Smooth muscle cell (in vitro differentiated cells): ENCODE measurements around the gene PHLDB1. TPM values are rescaled to one million over a fixed set of nuclear protein-coding genes. Genes with fewer than 3 reads are reported as not detected.
A peak's percentile ranks its signal among the peaks of the same experiment; 100 is the strongest.

Experiments used
- DNase-seq: peaks from one replicate; lab custom pipeline; 2025; ENCODE audit not compliant: unreplicated experiment; lab: John Stamatoyannopoulos, UW
- H2AFZ ChIP-seq: fragments of 200-600 bp; sonication (generic); 2 replicates; pipeline ENCODE4 v1.6.0; 2016; ENCODE audit warnings: antibody characterized with exemption, low read depth, mild to moderate bottlenecking
- H3F3A ChIP-seq: fragments of 200-600 bp; sonication (generic); 2 replicates; pipeline ENCODE4 v1.6.0; 2017; ENCODE audit warnings: antibody characterized with exemption, low read depth
- H3K27ac ChIP-seq: fragments of 200-600 bp; sonication (generic); 2 replicates; pipeline ENCODE4 v1.5.1; 2016; ENCODE audit warnings: low read depth, mild to moderate bottlenecking
- H3K27me3 ChIP-seq: fragments of 200-600 bp; sonication (generic); 2 replicates; pipeline ENCODE4 v1.6.1; 2016; ENCODE audit warnings: low read depth, mild to moderate bottlenecking
- H3K36me3 ChIP-seq: fragments of 200-600 bp; sonication (generic); 2 replicates; pipeline ENCODE4 v1.5.1; 2016; ENCODE audit warnings: low read depth
- H3K4me1 ChIP-seq: fragments of 200-600 bp; sonication (generic); 2 replicates; pipeline ENCODE4 v1.5.1; 2016; ENCODE audit warnings: low read depth
- H3K4me2 ChIP-seq: fragments of 200-600 bp; sonication (generic); 2 replicates; pipeline ENCODE4 v1.6.0; 2016; ENCODE audit warnings: mild to moderate bottlenecking
- H3K4me3 ChIP-seq: fragments of 200-600 bp; sonication (generic); 2 replicates; pipeline ENCODE4 v1.5.1; 2016; ENCODE audit warnings: mild to moderate bottlenecking
- H3K79me2 ChIP-seq: fragments of 200-600 bp; sonication (generic); 2 replicates; pipeline ENCODE4 v1.6.0; 2016; ENCODE audit warnings: low read depth, mild to moderate bottlenecking
- H3K9ac ChIP-seq: fragments of 200-600 bp; sonication (generic); 2 replicates; pipeline ENCODE4 v1.6.0; 2016; ENCODE audit warnings: low read depth
- H3K9me3 ChIP-seq: fragments of 200-600 bp; sonication (generic); replicated peaks from 2 replicates; pipeline ENCODE4 v1.5.1; 2016; ENCODE audit warnings: low read depth
- H4K20me1 ChIP-seq: fragments of 200-600 bp; sonication (generic); 2 replicates; pipeline ENCODE4 v1.6.0; 2016; ENCODE audit warnings: low read depth
- WGBS: methylation state at CpG from one replicate; pipeline ENCODE4 v1.1.7; 2016; ENCODE audit warnings: low lambda C conversion rate; 5-methylcytosine and 5-hydroxymethylcytosine counted together
- polyA plus RNA-seq: library from polyadenylated mRNA; unstranded; fragments of >200 nt; fragmentation: Nextera tagmentation; extraction: Ambion mirVana; gene quantifications from 2 replicates; pipeline ENCODE4 v1.2.1, GENCODE V29; 2016
- total RNA-seq: library from RNA; depleted of rRNA; stranded (reverse); fragments of >200 nt; gene quantifications from 2 replicates; pipeline ENCODE4 v1.2.3, GENCODE V29; 2014
- TF ChIP-seq, protein P1 (sequence below): fragments of 200-600 bp; sonication (generic); IDR thresholded peaks from 2 replicates; pipeline ENCODE4 v1.5.1; 2017; ENCODE audit warnings: borderline replicate concordance, mild to moderate bottlenecking, antibody characterized with exemption; ENCODE audit not compliant: insufficient read depth, poor library complexity, severe bottlenecking

PHLDB1 gene
- total and polyA plus RNA-seq, 2 experiments from 2014 or later = 86.0 to 89.0 TPM

DNA sequence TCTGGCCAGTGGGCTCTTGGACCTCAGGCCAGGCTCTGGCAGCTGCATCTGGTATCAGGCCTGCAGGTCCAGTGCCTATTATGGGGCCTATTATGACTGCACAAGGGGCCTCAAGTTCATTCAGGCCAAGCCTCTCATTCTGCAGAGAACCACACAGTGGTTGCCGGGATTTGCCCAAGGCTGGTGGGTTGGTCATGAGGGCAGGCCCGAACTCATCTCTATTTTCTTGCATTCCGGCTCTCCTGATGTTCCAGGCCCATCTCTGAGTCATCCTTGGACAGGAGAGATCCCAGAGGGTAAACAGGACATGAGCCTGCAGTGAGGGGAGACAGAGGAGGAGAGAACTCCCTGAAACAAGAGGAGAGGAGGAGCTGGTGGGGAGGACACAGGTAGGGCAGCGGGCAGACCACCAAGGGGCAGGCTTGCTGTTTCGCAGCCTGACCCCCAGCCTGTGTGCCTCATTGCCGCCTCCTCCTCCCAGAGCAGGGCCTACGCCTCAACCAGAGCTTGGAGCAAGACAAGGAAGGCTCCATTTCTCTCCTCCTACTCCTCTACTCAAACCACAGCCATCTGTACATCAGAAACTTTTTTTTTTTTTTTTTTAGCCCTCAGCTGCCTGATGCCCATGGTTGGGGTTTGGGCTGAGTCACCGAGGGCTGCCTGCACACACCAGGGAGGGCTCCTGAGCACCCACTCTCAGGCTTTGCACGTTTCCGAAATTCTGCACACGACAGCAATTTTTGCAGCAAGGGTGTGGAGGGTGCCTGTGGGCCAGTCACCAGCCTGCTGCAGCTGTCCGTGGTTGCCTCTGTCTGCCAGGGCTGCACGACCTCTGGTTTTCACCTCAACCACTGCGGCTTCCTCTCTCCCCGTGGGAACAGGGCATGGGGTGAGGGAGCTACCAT lies 84.8 kb downstream of the PHLDB1 start:
- Histone ChIP-seq H3K27ac (peak overlapping the region; percentile 74), H4K20me1 (no peaks in the 10 kb centered on the region), H3K9me3 (no peaks in the 10 kb centered on the region), H3K27me3 (no peaks in the 10 kb centered on the region), H3K36me3 (no peaks in the 10 kb centered on the region), H3K79me2 (no peaks in the 10 kb centered on the region), H3K9ac (no peak overlapping the region), H3K4me2 (peak overlapping the region; percentile 43), H3K4me3 (no peak overlapping the region), H3F3A (no peaks in the 10 kb centered on the region), H2AFZ (no peak overlapping the region), H3K4me1 (no peaks in the 10 kb centered on the region)
- no peak for DNase-seq
- whole genome bisulfite sequencing = 45% methylated on average over 15 of the region's 15 CpGs
- TF ChIP-seq, protein P1, sequence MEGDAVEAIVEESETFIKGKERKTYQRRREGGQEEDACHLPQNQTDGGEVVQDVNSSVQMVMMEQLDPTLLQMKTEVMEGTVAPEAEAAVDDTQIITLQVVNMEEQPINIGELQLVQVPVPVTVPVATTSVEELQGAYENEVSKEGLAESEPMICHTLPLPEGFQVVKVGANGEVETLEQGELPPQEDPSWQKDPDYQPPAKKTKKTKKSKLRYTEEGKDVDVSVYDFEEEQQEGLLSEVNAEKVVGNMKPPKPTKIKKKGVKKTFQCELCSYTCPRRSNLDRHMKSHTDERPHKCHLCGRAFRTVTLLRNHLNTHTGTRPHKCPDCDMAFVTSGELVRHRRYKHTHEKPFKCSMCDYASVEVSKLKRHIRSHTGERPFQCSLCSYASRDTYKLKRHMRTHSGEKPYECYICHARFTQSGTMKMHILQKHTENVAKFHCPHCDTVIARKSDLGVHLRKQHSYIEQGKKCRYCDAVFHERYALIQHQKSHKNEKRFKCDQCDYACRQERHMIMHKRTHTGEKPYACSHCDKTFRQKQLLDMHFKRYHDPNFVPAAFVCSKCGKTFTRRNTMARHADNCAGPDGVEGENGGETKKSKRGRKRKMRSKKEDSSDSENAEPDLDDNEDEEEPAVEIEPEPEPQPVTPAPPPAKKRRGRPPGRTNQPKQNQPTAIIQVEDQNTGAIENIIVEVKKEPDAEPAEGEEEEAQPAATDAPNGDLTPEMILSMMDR = no peak

GRCh38 chr11:118694185-118694584 lies 86.8 kb downstream of the PHLDB1 start:
- TF ChIP-seq, protein P1 = no peak
- no peaks in the 10 kb centered on the region for H3F3A ChIP-seq
- no peaks in the 10 kb centered on the region for H3K4me1 ChIP-seq
- H3K4me3 ChIP-seq = no peak overlapping the region
- DNase-seq = no peak
- no peak overlapping the region for H3K27ac ChIP-seq
- no peaks in the 10 kb centered on the region for H3K27me3 ChIP-seq
- no peaks in the 10 kb centered on the region for H4K20me1 ChIP-seq
- no peaks in the 10 kb centered on the region for H3K79me2 ChIP-seq
- no peak overlapping the region for H3K9ac ChIP-seq
- no peak overlapping the region for H3K4me2 ChIP-seq
- H3K36me3 ChIP-seq = no peaks in the 10 kb centered on the region
- 96% methylated on average over 8 of the region's 8 CpGs for WGBS
- H3K9me3 ChIP-seq = no peaks in the 10 kb centered on the region
- H2AFZ ChIP-seq = no peak overlapping the region

- Histone ChIP-seq H3K9me3 (no peaks in the 10 kb centered on the region), H2AFZ (no peak overlapping the region), H3K4me3 (no peak overlapping the region), H3K79me2 (no peaks in the 10 kb centered on the region), H3F3A (no peaks in the 10 kb centered on the region), H3K27me3 (no peaks in the 10 kb centered on the region), H3K4me1 (no peaks in the 10 kb centered on the region), H4K20me1 (no peaks in the 10 kb centered on the region), H3K9ac (no peak overlapping the region), H3K36me3 (no peaks in the 10 kb centered on the region), H3K27ac (no peak overlapping the region), H3K4me2 (no peak overlapping the region)
- TF ChIP-seq, protein P1 = no peak
- DNase-seq = no peak
- WGBS = 86% methylated on average over 11 of the region's 11 CpGs
These were observed 87.4 kb downstream of the PHLDB1 start for GRCh38 chr11:118694771-118695170.
